ENCODE results near the gene ADAMTS18. TPM values are rescaled to one million over a fixed set of nuclear protein-coding genes. Genes with fewer than 3 reads are reported as not detected.

Gene ADAMTS18
- total RNA-seq, 1 donor from 2014 or later, result 7.9 TPM

GRCh38 chr16:77304134-77304533 lies 130.7 kb downstream of the ADAMTS18 start:
- H3K9me3 Mint-ChIP-seq, result no peaks in the 10 kb centered on the region
- H3K27me3 Mint-ChIP-seq, result peaks cover 12% of the 10 kb centered on the region
- TF ChIP-seq CTCF (conservative IDR thresholded peaks at IDR 0.05), result no peak
- H3K36me3 Mint-ChIP-seq, result no peaks in the 10 kb centered on the region
- H3K4me3 Mint-ChIP-seq, result no peak overlapping the region
- no peak overlapping the region for H3K27ac Mint-ChIP-seq
- peaks cover 24% of the 10 kb centered on the region for H3K4me1 Mint-ChIP-seq (ENCODE audit: unreplicated experiment)
- DNase-seq (ENCODE audit: extremely low spot score, unreplicated experiment), result no peak

GRCh38 chr16:77302674-77303073 lies 132.2 kb downstream of the ADAMTS18 start:
- no peak for TF ChIP-seq CTCF (conservative IDR thresholded peaks at IDR 0.05)
- H3K27me3 Mint-ChIP-seq, result peaks cover 8% of the 10 kb centered on the region
- H3K36me3 Mint-ChIP-seq, result no peaks in the 10 kb centered on the region
- DNase-seq (ENCODE audit: extremely low spot score, unreplicated experiment), result no peak
- H3K4me3 Mint-ChIP-seq, result no peak overlapping the region
- H3K27ac Mint-ChIP-seq, result no peak overlapping the region
- peaks cover 28% of the 10 kb centered on the region for H3K4me1 Mint-ChIP-seq (ENCODE audit: unreplicated experiment)
- H3K9me3 Mint-ChIP-seq, result no peaks in the 10 kb centered on the region

GRCh38 chr16:77302249-77302648 lies 132.6 kb downstream of the ADAMTS18 start:
- no peaks in the 10 kb centered on the region for H3K9me3 Mint-ChIP-seq
- H3K27me3 Mint-ChIP-seq, result peaks cover 8% of the 10 kb centered on the region
- no peak for TF ChIP-seq CTCF (conservative IDR thresholded peaks at IDR 0.05)
- H3K27ac Mint-ChIP-seq, result no peak overlapping the region
- peaks cover 24% of the 10 kb centered on the region for H3K4me1 Mint-ChIP-seq (ENCODE audit: unreplicated experiment)
- H3K4me3 Mint-ChIP-seq, result no peak overlapping the region
- no peak for DNase-seq (ENCODE audit: extremely low spot score, unreplicated experiment)
- no peaks in the 10 kb centered on the region for H3K36me3 Mint-ChIP-seq

- H3K36me3 Mint-ChIP-seq, result no peaks in the 10 kb centered on the region
- H3K9me3 Mint-ChIP-seq, result no peaks in the 10 kb centered on the region
- no peak for DNase-seq (ENCODE audit: extremely low spot score, unreplicated experiment)
- TF ChIP-seq CTCF (conservative IDR thresholded peaks at IDR 0.05), result no peak
- peaks cover 24% of the 10 kb centered on the region for H3K4me1 Mint-ChIP-seq (ENCODE audit: unreplicated experiment)
- peaks cover 5% of the 10 kb centered on the region for H3K27me3 Mint-ChIP-seq
- H3K4me3 Mint-ChIP-seq, result no peak overlapping the region
- H3K27ac Mint-ChIP-seq, result no peak overlapping the region
These were observed 134.6 kb downstream of the ADAMTS18 start for GRCh38 chr16:77300256-77300655.

GRCh38 chr16:77299395-77299794 lies 135.4 kb downstream of the ADAMTS18 start:
- H3K27me3 Mint-ChIP-seq, result peaks cover 7% of the 10 kb centered on the region
- H3K9me3 Mint-ChIP-seq, result no peaks in the 10 kb centered on the region
- peaks cover 22% of the 10 kb centered on the region for H3K4me1 Mint-ChIP-seq (ENCODE audit: unreplicated experiment)
- H3K4me3 Mint-ChIP-seq, result no peak overlapping the region
- no peak overlapping the region for H3K27ac Mint-ChIP-seq
- TF ChIP-seq CTCF (conservative IDR thresholded peaks at IDR 0.05), result no peak
- no peak for DNase-seq (ENCODE audit: extremely low spot score, unreplicated experiment)
- no peaks in the 10 kb centered on the region for H3K36me3 Mint-ChIP-seq
